A673 (cell line): ENCODE measurements around the gene SLC22A3. TPM values are rescaled to one million over a fixed set of nuclear protein-coding genes. Genes with fewer than 3 reads are reported as not detected.
"Not testable (repeated sequence)": the region's sequence is repeated elsewhere in the genome, so short reads cannot be mapped to it uniquely, and the experiment has no call there.

Experiments
- BruUV-seq: library from RNA; stranded (reverse); fragments of 400-500 nt; replicated peaks from 2 replicates; lab custom pipeline; 2021; lab: Mats Ljungman, UMichigan
- CTCF ChIA-PET: fragments of 300-600 bp; sonication (Branson Sonifier 250); formaldehyde crosslinking; loops from one replicate; lab custom pipeline; 2022; ENCODE audit warnings: antibody characterized with exemption; lab: Charles Lee
- POLR2A ChIA-PET: fragments of 300-600 bp; sonication (Branson Sonifier 250); formaldehyde crosslinking; loops from one replicate; lab custom pipeline; 2022; ENCODE audit warnings: antibody characterized with exemption; ENCODE audit not compliant: low non-redundant PET; lab: Charles Lee
- DNase-seq: peaks from one replicate; pipeline ENCODE4 v3.0.0-alpha.2; 2015; ENCODE audit warnings: low spot score
- H3K27ac ChIP-seq: fragments of 200-600 bp; sonication (generic); 2 replicates; pipeline ENCODE4 v1.5.1; 2016; ENCODE audit warnings: mixed run types, low read depth, mild to moderate bottlenecking, mixed read lengths, antibody characterized with exemption, low read length; ENCODE audit not compliant: poor library complexity, severe bottlenecking
- H3K27me3 ChIP-seq: fragments of 200-600 bp; sonication (generic); replicated peaks from 2 replicates; pipeline ENCODE4 v1.6.1; 2017; ENCODE audit warnings: mixed run types, low read depth, mild to moderate bottlenecking, mixed read lengths, antibody characterized with exemption, low read length; ENCODE audit not compliant: insufficient read depth, poor library complexity
- H3K36me3 ChIP-seq: fragments of 200-600 bp; sonication (generic); 2 replicates; pipeline ENCODE4 v1.6.1; 2016; ENCODE audit warnings: mixed run types, mild to moderate bottlenecking, mixed read lengths, antibody characterized with exemption, low read length; ENCODE audit not compliant: insufficient read depth, poor library complexity, severe bottlenecking
- H3K4me1 ChIP-seq: fragments of 200-600 bp; sonication (generic); 2 replicates; pipeline ENCODE4 v1.6.1; 2017; ENCODE audit warnings: mixed run types, mild to moderate bottlenecking, mixed read lengths, antibody characterized with exemption, low read length; ENCODE audit not compliant: insufficient read depth, poor library complexity, severe bottlenecking
- H3K4me3 ChIP-seq: fragments of 200-600 bp; sonication (generic); 2 replicates; pipeline ENCODE4 v1.5.1; 2016; ENCODE audit warnings: low read depth, mixed run types, mild to moderate bottlenecking, mixed read lengths, low read length; ENCODE audit not compliant: poor library complexity, severe bottlenecking
- H3K9me3 ChIP-seq: fragments of 200-600 bp; sonication (generic); 2 replicates; pipeline ENCODE4 v1.6.1; 2016; ENCODE audit warnings: mixed run types, low read depth, mild to moderate bottlenecking, mixed read lengths, antibody characterized with exemption, low read length; ENCODE audit not compliant: poor library complexity, severe bottlenecking
- EZH2 ChIP-seq: fragments of 200-600 bp; sonication (generic); IDR thresholded peaks from 2 replicates; pipeline ENCODE4 v1.6.1; 2017; ENCODE audit warnings: borderline replicate concordance, low read depth, mild to moderate bottlenecking, mixed read lengths, antibody characterized with exemption, low read length; ENCODE audit not compliant: poor library complexity, severe bottlenecking
- intact Hi-C: fragments of 100-400 bp; cut with micrococcal nuclease; formaldehyde crosslinking; loops from one replicate; pipeline ENCODE4 v1.10.0; 2022; ENCODE audit not compliant: unreplicated experiment
- total RNA-seq: library from RNA; stranded (reverse); gene quantifications from 2 replicates; pipeline ENCODE4 v1.2.3, GENCODE V29; 2021
- TF ChIP-seq, protein P1 (sequence below): fragments of 300-800, 200-600 bp; sonication (generic); conservative IDR thresholded peaks from 2 replicates; pipeline ENCODE4 v1.5.1; 2017; ENCODE audit warnings: low read depth, mild to moderate bottlenecking, antibody characterized with exemption, low read length, moderate library complexity, mixed read lengths

Gene SLC22A3
- total RNA-seq, 1 experiment from 2014 or later, result not detected

DNA sequence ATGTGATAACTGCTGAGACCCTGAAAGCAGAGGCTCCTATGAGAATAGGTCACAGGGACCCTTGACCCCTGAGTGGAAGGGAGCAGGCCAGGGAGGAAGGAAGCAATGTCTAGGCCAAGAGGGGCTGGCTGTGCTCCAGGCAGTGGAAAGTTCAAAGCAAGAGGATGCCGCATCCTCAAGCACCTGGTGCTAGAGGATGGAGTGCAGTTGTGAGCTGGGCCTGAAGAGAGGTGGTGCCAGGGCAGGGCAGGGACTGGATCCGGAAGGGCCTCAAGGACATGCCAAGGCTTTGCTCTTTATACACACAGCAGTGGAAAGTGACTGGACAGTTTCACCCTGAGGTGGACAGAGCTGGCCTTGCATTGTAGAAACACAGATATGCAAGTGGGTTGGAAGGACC lies 97.0 kb downstream of the SLC22A3 start:
- no peak for TF ChIP-seq EZH2
- TF ChIP-seq, protein P1, sequence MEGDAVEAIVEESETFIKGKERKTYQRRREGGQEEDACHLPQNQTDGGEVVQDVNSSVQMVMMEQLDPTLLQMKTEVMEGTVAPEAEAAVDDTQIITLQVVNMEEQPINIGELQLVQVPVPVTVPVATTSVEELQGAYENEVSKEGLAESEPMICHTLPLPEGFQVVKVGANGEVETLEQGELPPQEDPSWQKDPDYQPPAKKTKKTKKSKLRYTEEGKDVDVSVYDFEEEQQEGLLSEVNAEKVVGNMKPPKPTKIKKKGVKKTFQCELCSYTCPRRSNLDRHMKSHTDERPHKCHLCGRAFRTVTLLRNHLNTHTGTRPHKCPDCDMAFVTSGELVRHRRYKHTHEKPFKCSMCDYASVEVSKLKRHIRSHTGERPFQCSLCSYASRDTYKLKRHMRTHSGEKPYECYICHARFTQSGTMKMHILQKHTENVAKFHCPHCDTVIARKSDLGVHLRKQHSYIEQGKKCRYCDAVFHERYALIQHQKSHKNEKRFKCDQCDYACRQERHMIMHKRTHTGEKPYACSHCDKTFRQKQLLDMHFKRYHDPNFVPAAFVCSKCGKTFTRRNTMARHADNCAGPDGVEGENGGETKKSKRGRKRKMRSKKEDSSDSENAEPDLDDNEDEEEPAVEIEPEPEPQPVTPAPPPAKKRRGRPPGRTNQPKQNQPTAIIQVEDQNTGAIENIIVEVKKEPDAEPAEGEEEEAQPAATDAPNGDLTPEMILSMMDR, result no peak
- no peaks in the 10 kb centered on the region for H3K4me1 ChIP-seq
- no peaks in the 10 kb centered on the region for H3K9me3 ChIP-seq
- intact Hi-C loops, result no loop called here
- POLR2A ChIA-PET, result no interaction called here
- CTCF ChIA-PET, result no interaction called here
- no peaks in the 10 kb centered on the region for H3K36me3 ChIP-seq
- DNase-seq, result no peak
- no TSS peak for BruUV-seq
- H3K27ac ChIP-seq, result no peak overlapping the region
- H3K27me3 ChIP-seq, result peaks cover 26% of the 10 kb centered on the region
- H3K4me3 ChIP-seq, result no peak overlapping the region

DNA sequence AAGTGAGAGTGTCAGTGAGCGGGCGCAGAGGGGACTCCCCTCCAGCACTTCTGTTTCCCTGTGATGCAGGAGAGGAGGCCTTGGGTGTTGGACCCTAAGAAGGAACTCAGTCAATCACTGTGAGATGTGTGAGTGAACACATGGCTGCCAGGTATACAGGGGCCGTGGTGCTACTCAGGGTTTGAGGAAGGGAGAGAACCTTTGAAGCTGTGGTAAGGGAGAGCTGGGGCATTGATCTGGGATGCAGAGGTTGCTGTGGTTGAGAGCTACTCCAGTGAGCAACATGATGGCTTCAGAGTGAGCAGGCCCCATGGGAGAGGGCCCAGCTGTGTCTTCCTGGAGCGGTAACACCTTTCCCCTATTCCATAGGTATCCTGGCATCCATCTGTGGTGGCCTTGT lies 99.2 kb downstream of the SLC22A3 start:
- intact Hi-C loops, result no loop called here
- peaks cover 23% of the 10 kb centered on the region for H3K27me3 ChIP-seq
- BruUV-seq, result no TSS peak
- H3K4me1 ChIP-seq, result no peaks in the 10 kb centered on the region
- TF ChIP-seq EZH2, result no peak
- TF ChIP-seq, protein P1, result no peak
- ChIA-PET CTCF (no interaction called here), POLR2A (no interaction called here)
- no peak for DNase-seq
- H3K9me3 ChIP-seq, result no peaks in the 10 kb centered on the region
- H3K36me3 ChIP-seq, result no peaks in the 10 kb centered on the region
- H3K27ac ChIP-seq, result no peak overlapping the region
- no peak overlapping the region for H3K4me3 ChIP-seq

DNA sequence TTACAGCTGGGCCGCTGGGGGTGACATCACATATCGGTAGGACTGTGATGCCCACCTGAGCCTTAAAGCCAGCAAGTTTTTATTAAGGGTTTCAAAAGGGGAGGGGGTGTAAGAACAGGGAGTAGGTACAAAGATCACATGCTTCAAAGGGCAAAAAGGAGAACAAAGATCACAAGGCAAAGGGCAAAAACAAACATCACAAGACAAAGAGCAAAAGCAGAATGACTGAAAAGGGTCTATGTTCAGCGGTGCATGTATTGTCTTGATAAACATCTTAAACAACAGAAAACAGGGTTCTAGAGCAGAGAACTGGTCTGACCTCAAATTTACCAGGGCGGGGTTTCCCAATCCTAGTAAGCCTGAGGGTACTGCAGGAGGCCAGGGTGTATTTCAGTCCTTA lies 101.6 kb downstream of the SLC22A3 start:
- H3K9me3 ChIP-seq, POLR2A ChIA-PET, H3K4me3 ChIP-seq, CTCF ChIA-PET, H3K36me3 ChIP-seq, H3K4me1 ChIP-seq, H3K27ac ChIP-seq, BruUV-seq, DNase-seq: not testable (repeated sequence)
- peaks cover 29% of the 10 kb centered on the region for H3K27me3 ChIP-seq
- intact Hi-C loops, result loop anchor here (10.0 kb wide), 1 partner anchor 755 kb away; the partner anchor contains the start of gene SOD2

DNA sequence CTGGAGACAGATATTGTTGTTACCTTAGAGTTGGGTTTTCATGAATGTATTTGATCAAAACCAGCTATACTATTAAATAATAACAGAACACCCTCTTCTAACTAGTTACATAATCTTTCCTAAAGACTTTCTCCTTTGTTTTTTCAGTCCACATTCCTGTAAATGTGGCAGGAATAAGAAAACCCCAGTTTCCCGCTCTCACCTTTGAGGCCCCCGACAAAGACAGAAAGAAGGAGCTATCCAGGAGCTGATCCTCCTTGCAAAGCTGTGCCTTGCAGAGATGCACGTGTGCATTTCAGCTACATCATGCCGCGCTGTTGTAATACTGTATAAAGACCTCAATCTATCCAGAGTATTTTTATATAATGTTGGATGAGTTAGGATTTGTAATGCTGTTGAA lies 102.7 kb downstream of the SLC22A3 start:
- no TSS peak for BruUV-seq
- H3K9me3 ChIP-seq, result no peaks in the 10 kb centered on the region
- intact Hi-C loops, result loop anchor here (10.0 kb wide), 1 partner anchor 756 kb away; the partner anchor contains the start of gene SOD2
- H3K4me3 ChIP-seq, result no peak overlapping the region
- H3K4me1 ChIP-seq, result no peaks in the 10 kb centered on the region
- POLR2A ChIA-PET, result no interaction called here
- TF ChIP-seq EZH2, result no peak
- TF ChIP-seq, protein P1, result no peak
- no peaks in the 10 kb centered on the region for H3K36me3 ChIP-seq
- CTCF ChIA-PET, result no interaction called here
- DNase-seq, result no peak
- peaks cover 39% of the 10 kb centered on the region for H3K27me3 ChIP-seq
- no peak overlapping the region for H3K27ac ChIP-seq
